Breast epithelium (tissue), 3 donors: ENCODE results near the gene CINP.

Experiments
- CTCF ChIP-seq, 3 donors: fragments of 450-650 bp; IDR thresholded peaks; one replicate each; pipeline ENCODE4 v1.5.1; 2016 to 2017; ENCODE audit warnings: antibody characterized with exemption in 3 of 3, mild to moderate bottlenecking in 3 of 3, moderate library complexity in 3 of 3
- POLR2A ChIP-seq: fragments of 450-650 bp; IDR thresholded peaks from one replicate; pipeline ENCODE4 v1.6.1; 2016; ENCODE audit warnings: antibody characterized with exemption, mild to moderate bottlenecking, moderate library complexity
- POLR2AphosphoS5 ChIP-seq, 3 donors: sonication (generic); formaldehyde crosslinking; IDR thresholded peaks; one replicate each; pipeline ENCODE4 v1.6.1; 2017; ENCODE audit warnings: antibody characterized with exemption in 3 of 3

DNA sequence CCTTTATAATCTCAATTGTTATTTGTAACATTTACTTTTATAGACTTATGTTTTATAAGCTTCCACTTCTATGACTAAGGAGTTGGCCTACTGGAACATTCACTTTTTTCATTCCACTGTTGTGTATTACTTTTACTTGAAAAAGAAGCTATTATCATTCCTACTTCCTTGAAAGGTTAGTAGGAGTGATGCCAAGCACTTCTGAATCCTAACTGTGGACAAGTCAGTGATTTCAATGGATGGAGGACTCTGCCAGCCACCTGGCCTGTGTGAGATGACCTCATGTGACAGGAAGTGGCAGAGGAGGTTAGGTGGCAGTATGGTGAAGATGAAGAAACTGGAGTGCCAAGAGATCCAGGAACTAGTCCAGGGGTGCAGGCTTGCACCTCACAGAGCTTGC, 46.0 kb upstream of the CINP start:
- TF ChIP-seq POLR2A (no peak), CTCF (IDR thresholded peaks at IDR 0.05) (no peak), POLR2AphosphoS5 (IDR thresholded peaks at IDR 0.05) (peak in 1 of 3 donors; percentile 55)
